Mucosa of descending colon (tissue), 3 donors: Measurements from ENCODE around the gene CASKIN1. TPM values are rescaled to one million over a fixed set of nuclear protein-coding genes. Genes with fewer than 3 reads are reported as not detected.

ENCODE experiments used
- ATAC-seq: fragments of 200-7000 bp; cut with Tn5 transposase; one replicate; pipeline ENCODE4 v1.9.1; 2020; ENCODE audit warnings: mild to moderate bottlenecking, moderate library complexity
- DNase-seq, 3 donors: peaks; one replicate each; pipeline ENCODE4 v3.0.0-alpha.2; 2020
- H3K36me3 ChIP-seq: fragments of 200-600 bp; one replicate; pipeline ENCODE4 v1.8.0; 2021; ENCODE audit warnings: low read depth, mild to moderate bottlenecking
- H3K4me1 ChIP-seq: fragments of 200-600 bp; one replicate; pipeline ENCODE4 v1.8.0; 2021; ENCODE audit warnings: low read depth, mild to moderate bottlenecking
- H3K4me3 ChIP-seq: fragments of 200-600 bp; one replicate; pipeline ENCODE4 v1.8.0; 2021; ENCODE audit warnings: mild to moderate bottlenecking
- H3K9me3 ChIP-seq: fragments of 200-600 bp; one replicate; pipeline ENCODE4 v1.8.0; 2021; ENCODE audit warnings: mild to moderate bottlenecking
- intact Hi-C, 2 donors: fragments of 100-400 bp; cut with DNase I in 1 of 2; cut with micrococcal nuclease in 1 of 2; formaldehyde crosslinking; loops; one replicate each; pipeline versions ENCODE4 v1.11.0 to v1.11.1; 2022; cut with DNase I, micrococcal nuclease
- total RNA-seq, 3 donors: library from RNA; stranded (reverse); fragmentation: NEBNext Ultra II Directional in 2 of 3; extraction: Animal tissue kit (Norgen Biotek cat#: 25700) in 2 of 3; gene quantifications; one replicate each; pipeline versions ENCODE4 v1.2.1 to v1.2.4, GENCODE V29; 2021 to 2023
- TF ChIP-seq, protein P1 (sequence below): fragments of 200-600 bp; IDR thresholded peaks from one replicate; pipeline ENCODE4 v1.8.0; 2022; ENCODE audit warnings: antibody characterized with exemption, mild to moderate bottlenecking
- donor health status: DM: no; HTN: no; CAD: no; lungs with moderate emphysema.
- donor health status: DM: no; HTN: no; CAD: no.
- donor health status: DM: no; HTN: yes; CAD: no.

CASKIN1 gene
- total RNA-seq, 3 donors from 2014 or later, result 0.06 to 1.5 (median 1.0) TPM

DNA sequence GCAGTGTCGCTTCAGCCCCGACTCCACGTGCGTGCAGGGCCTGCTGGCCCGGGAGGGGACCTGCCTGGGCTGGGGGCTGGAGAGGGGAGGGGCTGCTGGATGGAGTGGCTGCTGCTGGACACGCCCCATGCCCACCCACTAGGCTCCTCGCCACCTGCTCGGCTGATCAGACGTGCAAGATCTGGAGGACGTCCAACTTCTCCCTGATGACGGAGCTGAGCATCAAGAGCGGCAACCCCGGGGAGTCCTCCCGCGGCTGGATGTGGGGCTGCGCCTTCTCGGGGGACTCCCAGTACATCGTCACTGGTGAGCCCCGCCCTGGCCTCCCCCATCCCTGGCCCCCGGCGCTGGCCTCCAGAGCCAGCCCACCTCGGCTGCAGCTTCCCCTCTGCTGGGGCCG, 11.9 kb upstream of the CASKIN1 start:
- intact Hi-C loops, result no loop called here
- no peak for ATAC-seq

DNA sequence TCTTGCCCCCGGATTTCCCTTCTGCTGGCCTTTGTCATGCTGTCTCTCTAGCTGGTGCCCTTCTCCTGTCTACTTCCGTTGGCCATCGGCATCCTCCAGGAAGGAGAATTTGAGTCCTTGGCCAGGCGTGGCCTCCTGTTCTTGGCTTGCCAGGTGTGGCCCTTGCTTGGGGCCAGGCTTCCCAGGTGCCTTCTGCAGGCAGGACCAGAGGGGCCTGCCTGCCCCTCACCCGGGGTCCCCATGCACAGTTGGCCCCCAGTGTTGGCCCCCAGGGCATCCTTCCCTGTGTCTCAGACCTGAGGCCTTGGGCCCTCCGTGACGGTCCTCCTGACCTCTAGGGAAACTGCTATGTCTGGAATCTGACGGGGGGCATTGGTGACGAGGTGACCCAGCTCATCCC, 11.5 kb upstream of the CASKIN1 start:
- DNase-seq (no peak), ATAC-seq (no peak)
- Histone ChIP-seq H3K9me3 (no peaks in the 10 kb centered on the region), H3K4me1 (peaks cover 21% of the 10 kb centered on the region), H3K36me3 (no peaks in the 10 kb centered on the region), H3K4me3 (no peak overlapping the region)
- intact Hi-C loops, result no loop called here
- TF ChIP-seq, protein P1, sequence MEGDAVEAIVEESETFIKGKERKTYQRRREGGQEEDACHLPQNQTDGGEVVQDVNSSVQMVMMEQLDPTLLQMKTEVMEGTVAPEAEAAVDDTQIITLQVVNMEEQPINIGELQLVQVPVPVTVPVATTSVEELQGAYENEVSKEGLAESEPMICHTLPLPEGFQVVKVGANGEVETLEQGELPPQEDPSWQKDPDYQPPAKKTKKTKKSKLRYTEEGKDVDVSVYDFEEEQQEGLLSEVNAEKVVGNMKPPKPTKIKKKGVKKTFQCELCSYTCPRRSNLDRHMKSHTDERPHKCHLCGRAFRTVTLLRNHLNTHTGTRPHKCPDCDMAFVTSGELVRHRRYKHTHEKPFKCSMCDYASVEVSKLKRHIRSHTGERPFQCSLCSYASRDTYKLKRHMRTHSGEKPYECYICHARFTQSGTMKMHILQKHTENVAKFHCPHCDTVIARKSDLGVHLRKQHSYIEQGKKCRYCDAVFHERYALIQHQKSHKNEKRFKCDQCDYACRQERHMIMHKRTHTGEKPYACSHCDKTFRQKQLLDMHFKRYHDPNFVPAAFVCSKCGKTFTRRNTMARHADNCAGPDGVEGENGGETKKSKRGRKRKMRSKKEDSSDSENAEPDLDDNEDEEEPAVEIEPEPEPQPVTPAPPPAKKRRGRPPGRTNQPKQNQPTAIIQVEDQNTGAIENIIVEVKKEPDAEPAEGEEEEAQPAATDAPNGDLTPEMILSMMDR, result no peak

More for the DNA sequence above, 11.9 kb upstream of the CASKIN1 start:
- no peaks in the 10 kb centered on the region for H3K36me3 ChIP-seq
- DNase-seq, result no peak
- TF ChIP-seq, protein P1, result no peak
- no peak overlapping the region for H3K4me3 ChIP-seq
- peaks cover 25% of the 10 kb centered on the region for H3K4me1 ChIP-seq
- no peaks in the 10 kb centered on the region for H3K9me3 ChIP-seq

DNA sequence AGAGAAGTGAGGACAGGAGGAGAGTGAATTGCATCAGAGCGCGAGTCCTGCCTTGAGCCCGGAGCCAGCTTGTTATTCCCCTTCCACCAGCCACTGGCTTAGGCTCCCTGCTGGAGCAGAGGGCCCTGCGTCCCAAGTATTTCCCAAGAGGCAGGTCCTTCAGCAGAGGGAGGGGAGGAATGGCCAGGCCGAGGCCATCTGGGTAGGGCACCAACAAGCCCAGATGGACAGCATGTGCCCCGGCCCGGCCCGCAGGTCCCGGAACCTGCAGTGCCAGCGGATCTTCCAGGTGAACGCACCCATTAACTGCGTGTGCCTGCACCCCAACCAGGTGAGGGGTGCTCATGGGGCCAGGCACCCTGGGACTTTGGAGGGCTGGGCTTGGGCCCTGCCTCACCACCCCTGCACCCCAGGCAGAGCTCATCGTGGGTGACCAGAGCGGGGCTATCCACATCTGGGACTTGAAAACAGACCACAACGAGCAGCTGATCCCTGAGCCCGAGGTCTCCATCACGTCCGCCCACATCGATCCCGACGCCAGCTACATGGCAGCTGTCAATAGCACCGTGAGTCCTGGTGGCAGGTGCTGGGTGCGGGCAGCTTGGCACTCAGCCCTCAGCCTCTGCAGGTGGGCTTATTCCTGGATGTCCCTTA, 10.5 kb upstream of the CASKIN1 start:
- ATAC-seq (no peak), DNase-seq (no peak)
- intact Hi-C loops, result no loop called here
- TF ChIP-seq, protein P1, result no peak
- Histone ChIP-seq H3K9me3 (no peaks in the 10 kb centered on the region), H3K36me3 (no peaks in the 10 kb centered on the region), H3K4me3 (no peak overlapping the region), H3K4me1 (peaks cover 13% of the 10 kb centered on the region)

DNA sequence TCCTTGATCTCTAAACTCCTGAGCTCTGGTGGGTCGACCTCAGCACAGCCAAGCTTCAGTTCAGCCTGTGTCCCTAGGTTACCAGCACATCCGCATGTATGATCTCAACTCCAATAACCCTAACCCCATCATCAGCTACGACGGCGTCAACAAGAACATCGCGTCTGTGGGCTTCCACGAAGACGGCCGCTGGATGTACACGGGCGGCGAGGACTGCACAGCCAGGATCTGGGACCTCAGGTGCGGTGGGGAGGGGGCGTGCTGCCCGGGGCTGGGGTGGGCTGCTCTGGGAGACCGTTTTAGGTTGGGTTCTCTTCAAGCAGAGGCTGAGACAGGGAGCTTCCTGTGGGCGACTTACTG, 10.0 kb upstream of the CASKIN1 start:
- Histone ChIP-seq H3K9me3 (no peaks in the 10 kb centered on the region), H3K4me3 (no peak overlapping the region), H3K4me1 (peaks cover 13% of the 10 kb centered on the region), H3K36me3 (no peaks in the 10 kb centered on the region)
- DNase-seq, result no peak
- TF ChIP-seq, protein P1, result no peak
- ATAC-seq, result no peak
- intact Hi-C loops, result no loop called here

DNA sequence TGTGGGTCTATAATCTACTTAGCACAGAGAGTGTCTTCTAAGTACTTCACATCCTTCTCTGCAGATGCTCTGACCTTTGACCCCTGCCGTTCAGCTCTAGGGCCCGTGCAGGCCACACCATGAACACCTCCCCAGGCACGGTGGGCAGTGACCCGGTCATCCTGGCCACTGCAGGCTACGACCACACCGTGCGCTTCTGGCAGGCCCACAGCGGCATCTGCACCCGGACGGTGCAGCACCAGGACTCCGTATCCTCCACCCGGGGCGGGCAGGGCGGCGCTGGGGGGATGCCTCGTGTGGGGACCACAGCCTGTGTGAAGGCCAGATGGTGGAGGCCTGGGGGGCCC, 9.5 kb upstream of the CASKIN1 start:
- intact Hi-C loops, result no loop called here
- H3K9me3 ChIP-seq, result no peaks in the 10 kb centered on the region
- no peaks in the 10 kb centered on the region for H3K36me3 ChIP-seq
- peak overlapping the region; percentile 65 for H3K4me3 ChIP-seq
- TF ChIP-seq, protein P1, result no peak
- peak; percentile 24 for ATAC-seq
- DNase-seq, result peak; percentile 59 to 77 (median 59)
- peaks cover 13% of the 10 kb centered on the region for H3K4me1 ChIP-seq
